ENCODE data around the gene NUDT14. TPM values are rescaled to one million over a fixed set of nuclear protein-coding genes. Genes with fewer than 3 reads are reported as not detected.
A peak's percentile ranks its signal among the peaks of the same experiment; 100 is the strongest.

NUDT14 gene
- total and polyA plus RNA-seq, 2 experiments from 2014 or later = 14.8 to 38.4 TPM

DNA sequence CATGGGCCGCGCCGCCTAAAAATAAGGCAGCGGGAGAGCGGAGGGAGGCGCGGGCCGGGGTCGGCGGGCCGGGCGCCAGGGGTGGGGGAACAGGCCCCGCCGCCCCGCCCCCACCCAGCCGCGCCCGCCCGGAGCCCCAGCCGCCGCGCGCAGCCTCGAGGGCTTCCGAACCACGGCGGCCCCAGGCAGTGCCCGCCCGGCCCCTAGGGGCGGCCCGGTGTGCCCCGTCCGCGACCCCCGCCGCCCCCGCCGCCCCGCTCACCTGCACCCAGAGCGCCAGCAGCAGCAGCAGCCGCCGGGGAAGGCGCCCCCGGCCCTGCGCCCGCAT, 13.1 kb downstream of the NUDT14 start:
- TF ChIP-seq ZNF114 (CRISPR knock-in tag; IDR thresholded peaks at IDR 0.05) (no peak), STAT1 (IDR thresholded peaks at IDR 0.05; ENCODE audit: unreplicated experiment) (no peak), CREB1 (CRISPR knock-in tag; IDR thresholded peaks at IDR 0.05; ENCODE audit: low read depth) (no peak), NANOG (IDR thresholded peaks at IDR 0.05; ENCODE audit: borderline replicate concordance) (no peak), EZH2 (IDR thresholded peaks at IDR 0.05; ENCODE audit: low read depth, unreplicated experiment) (no peak), ZNF331 (CRISPR knock-in tag; IDR thresholded peaks at IDR 0.05; ENCODE audit: low read depth) (no peak), EZH2phosphoT487 (IDR thresholded peaks at IDR 0.05; ENCODE audit: unreplicated experiment) (no peak)
- TF ChIP-seq, protein P1, sequence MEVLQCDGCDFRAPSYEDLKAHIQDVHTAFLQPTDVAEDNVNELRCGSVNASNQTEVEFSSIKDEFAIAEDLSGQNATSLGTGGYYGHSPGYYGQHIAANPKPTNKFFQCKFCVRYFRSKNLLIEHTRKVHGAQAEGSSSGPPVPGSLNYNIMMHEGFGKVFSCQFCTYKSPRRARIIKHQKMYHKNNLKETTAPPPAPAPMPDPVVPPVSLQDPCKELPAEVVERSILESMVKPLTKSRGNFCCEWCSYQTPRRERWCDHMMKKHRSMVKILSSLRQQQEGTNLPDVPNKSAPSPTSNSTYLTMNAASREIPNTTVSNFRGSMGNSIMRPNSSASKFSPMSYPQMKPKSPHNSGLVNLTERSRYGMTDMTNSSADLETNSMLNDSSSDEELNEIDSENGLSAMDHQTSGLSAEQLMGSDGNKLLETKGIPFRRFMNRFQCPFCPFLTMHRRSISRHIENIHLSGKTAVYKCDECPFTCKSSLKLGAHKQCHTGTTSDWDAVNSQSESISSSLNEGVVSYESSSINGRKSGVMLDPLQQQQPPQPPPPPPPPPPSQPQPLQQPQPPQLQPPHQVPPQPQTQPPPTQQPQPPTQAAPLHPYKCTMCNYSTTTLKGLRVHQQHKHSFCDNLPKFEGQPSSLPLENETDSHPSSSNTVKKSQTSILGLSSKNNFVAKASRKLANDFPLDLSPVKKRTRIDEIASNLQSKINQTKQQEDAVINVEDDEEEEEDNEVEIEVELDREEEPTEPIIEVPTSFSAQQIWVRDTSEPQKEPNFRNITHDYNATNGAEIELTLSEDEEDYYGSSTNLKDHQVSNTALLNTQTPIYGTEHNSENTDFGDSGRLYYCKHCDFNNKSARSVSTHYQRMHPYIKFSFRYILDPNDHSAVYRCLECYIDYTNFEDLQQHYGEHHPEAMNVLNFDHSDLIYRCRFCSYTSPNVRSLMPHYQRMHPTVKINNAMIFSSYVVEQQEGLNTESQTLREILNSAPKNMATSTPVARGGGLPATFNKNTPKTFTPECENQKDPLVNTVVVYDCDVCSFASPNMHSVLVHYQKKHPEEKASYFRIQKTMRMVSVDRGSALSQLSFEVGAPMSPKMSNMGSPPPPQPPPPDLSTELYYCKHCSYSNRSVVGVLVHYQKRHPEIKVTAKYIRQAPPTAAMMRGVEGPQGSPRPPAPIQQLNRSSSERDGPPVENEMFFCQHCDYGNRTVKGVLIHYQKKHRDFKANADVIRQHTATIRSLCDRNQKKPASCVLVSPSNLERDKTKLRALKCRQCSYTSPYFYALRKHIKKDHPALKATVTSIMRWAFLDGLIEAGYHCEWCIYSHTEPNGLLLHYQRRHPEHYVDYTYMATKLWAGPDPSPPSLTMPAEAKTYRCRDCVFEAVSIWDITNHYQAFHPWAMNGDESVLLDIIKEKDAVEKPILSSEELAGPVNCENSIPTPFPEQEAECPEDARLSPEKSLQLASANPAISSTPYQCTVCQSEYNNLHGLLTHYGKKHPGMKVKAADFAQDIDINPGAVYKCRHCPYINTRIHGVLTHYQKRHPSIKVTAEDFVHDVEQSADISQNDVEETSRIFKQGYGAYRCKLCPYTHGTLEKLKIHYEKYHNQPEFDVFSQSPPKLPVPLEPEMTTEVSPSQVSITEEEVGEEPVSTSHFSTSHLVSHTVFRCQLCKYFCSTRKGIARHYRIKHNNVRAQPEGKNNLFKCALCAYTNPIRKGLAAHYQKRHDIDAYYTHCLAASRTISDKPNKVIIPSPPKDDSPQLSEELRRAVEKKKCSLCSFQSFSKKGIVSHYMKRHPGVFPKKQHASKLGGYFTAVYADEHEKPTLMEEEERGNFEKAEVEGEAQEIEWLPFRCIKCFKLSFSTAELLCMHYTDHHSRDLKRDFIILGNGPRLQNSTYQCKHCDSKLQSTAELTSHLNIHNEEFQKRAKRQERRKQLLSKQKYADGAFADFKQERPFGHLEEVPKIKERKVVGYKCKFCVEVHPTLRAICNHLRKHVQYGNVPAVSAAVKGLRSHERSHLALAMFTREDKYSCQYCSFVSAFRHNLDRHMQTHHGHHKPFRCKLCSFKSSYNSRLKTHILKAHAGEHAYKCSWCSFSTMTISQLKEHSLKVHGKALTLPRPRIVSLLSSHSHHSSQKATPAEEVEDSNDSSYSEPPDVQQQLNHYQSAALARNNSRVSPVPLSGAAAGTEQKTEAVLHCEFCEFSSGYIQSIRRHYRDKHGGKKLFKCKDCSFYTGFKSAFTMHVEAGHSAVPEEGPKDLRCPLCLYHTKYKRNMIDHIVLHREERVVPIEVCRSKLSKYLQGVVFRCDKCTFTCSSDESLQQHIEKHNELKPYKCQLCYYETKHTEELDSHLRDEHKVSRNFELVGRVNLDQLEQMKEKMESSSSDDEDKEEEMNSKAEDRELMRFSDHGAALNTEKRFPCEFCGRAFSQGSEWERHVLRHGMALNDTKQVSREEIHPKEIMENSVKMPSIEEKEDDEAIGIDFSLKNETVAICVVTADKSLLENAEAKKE (CRISPR knock-in tag; IDR thresholded peaks at IDR 0.05) = no peak
- TF ChIP-seq, protein P2, sequence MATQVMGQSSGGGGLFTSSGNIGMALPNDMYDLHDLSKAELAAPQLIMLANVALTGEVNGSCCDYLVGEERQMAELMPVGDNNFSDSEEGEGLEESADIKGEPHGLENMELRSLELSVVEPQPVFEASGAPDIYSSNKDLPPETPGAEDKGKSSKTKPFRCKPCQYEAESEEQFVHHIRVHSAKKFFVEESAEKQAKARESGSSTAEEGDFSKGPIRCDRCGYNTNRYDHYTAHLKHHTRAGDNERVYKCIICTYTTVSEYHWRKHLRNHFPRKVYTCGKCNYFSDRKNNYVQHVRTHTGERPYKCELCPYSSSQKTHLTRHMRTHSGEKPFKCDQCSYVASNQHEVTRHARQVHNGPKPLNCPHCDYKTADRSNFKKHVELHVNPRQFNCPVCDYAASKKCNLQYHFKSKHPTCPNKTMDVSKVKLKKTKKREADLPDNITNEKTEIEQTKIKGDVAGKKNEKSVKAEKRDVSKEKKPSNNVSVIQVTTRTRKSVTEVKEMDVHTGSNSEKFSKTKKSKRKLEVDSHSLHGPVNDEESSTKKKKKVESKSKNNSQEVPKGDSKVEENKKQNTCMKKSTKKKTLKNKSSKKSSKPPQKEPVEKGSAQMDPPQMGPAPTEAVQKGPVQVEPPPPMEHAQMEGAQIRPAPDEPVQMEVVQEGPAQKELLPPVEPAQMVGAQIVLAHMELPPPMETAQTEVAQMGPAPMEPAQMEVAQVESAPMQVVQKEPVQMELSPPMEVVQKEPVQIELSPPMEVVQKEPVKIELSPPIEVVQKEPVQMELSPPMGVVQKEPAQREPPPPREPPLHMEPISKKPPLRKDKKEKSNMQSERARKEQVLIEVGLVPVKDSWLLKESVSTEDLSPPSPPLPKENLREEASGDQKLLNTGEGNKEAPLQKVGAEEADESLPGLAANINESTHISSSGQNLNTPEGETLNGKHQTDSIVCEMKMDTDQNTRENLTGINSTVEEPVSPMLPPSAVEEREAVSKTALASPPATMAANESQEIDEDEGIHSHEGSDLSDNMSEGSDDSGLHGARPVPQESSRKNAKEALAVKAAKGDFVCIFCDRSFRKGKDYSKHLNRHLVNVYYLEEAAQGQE (IDR thresholded peaks at IDR 0.05; ENCODE audit: unreplicated experiment) = no peak
- Mint-ChIP-seq H3K4me3 (peak overlapping the region; percentile 50; the same call in 1 of the 3 replicates), H3K36me3 (ENCODE audit: low read depth) (no peaks in the 10 kb centered on the region), H3K4me1 (no peaks in the 10 kb centered on the region), H3K27ac (no peak overlapping the region), H3K27me3 (ENCODE audit: insufficient read depth, low read depth, poor library complexity) (peaks cover 18% of the 10 kb centered on the region), H3K9me3 (no peaks in the 10 kb centered on the region; the same call in 2 of the 3 replicates)
- H4K20me1 ChIP-seq (replicated peaks; ENCODE audit: insufficient read depth) = no peaks in the 10 kb centered on the region
- ATAC-seq = no peak
- peak; percentile 58 for DNase-seq (ENCODE audit: low spot score)
- H3K27me3 ChIP-seq (ENCODE audit: insufficient read depth) = peaks cover 20% of the 10 kb centered on the region
- H3K4me1 ChIP-seq (ENCODE audit: insufficient read depth) = no peaks in the 10 kb centered on the region
- H3K4me3 ChIP-seq = peak overlapping the region; percentile 54; the same call in 1 of the 2 replicates
- no peak overlapping the region for H3K27ac ChIP-seq (ENCODE audit: low read depth)
- H3K9me2 ChIP-seq (ENCODE audit: insufficient read depth) = no peaks in the 10 kb centered on the region
- H3K4me2 ChIP-seq = peak overlapping the region; percentile 73
- H2AFZ ChIP-seq = no peak overlapping the region
- no peaks in the 10 kb centered on the region for H3K36me3 ChIP-seq (ENCODE audit: insufficient read depth)
- H3K79me2 ChIP-seq (replicated peaks; ENCODE audit: insufficient read depth) = no peaks in the 10 kb centered on the region
- H3F3A ChIP-seq (replicated peaks; ENCODE audit: low read depth) = no peaks in the 10 kb centered on the region
